ENCODE measurements around the gene RBMS1. TPM values are rescaled to one million over a fixed set of nuclear protein-coding genes. Genes with fewer than 3 reads are reported as not detected.
A peak's percentile ranks its signal among the peaks of the same experiment; 100 is the strongest.

The RBMS1 gene
- total and polyA plus RNA-seq, 4 donors = 49.5 to 215 (median 76.3) TPM

DNA sequence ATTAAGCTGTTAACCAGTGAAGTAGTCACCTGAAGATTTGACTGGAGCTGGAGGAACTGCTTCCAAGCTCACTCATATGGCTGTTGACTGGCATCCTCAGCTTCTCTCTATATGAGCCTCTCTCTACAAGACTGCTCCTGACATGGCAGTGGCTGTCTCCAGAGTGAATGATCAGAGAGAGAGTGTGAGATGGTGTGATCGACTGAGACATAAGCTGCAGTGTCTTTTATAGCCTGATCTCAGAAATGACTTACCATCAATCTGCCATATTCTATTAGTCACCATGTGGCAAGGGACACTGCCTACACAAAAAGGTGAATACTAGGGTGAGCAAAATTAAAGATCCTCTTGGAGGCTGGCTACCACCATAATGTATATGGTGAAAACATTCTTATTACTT is 7.8 kb upstream of the RBMS1 start:
- Histone ChIP-seq H3K27me3 (ENCODE audit: control insufficient read depth in 3 of 3, insufficient read depth in 3 of 3, low read length in 2 of 3) (no peaks in the 10 kb centered on the region), H3K36me3 (ENCODE audit: control insufficient read depth in 4 of 4, insufficient read depth in 4 of 4, low read length in 4 of 4) (no peaks in the 10 kb centered on the region), H3K9ac (ENCODE audit: insufficient read depth in 1 of 2, low read length in 2 of 2) (no peak overlapping the region), H3K27ac (ENCODE audit: low read depth in 1 of 2, low read length in 1 of 2) (no peak overlapping the region), H3K4me3 (no peak overlapping the region), H3K4me1 (ENCODE audit: control insufficient read depth in 5 of 5, insufficient read depth in 5 of 5, low read length in 5 of 5) (peaks cover 0 to 4% (median 0%) of the 10 kb centered on the region in 5 donors), H3K9me3 (ENCODE audit: control insufficient read depth in 4 of 4, insufficient read depth in 3 of 4, low read length in 3 of 4) (no peaks in the 10 kb centered on the region)
- TF ChIP-seq CTCF (IDR thresholded peaks at IDR 0.05; ENCODE audit: control extremely low read depth, extremely low read depth) = no peak
- 93 to 95% methylated on average over 1 of the region's 1 CpG for WGBS, 2 donors
- DNase-seq = no peak
- no peak for ATAC-seq (ENCODE audit: insufficient read depth, low FRiP score)

DNA sequence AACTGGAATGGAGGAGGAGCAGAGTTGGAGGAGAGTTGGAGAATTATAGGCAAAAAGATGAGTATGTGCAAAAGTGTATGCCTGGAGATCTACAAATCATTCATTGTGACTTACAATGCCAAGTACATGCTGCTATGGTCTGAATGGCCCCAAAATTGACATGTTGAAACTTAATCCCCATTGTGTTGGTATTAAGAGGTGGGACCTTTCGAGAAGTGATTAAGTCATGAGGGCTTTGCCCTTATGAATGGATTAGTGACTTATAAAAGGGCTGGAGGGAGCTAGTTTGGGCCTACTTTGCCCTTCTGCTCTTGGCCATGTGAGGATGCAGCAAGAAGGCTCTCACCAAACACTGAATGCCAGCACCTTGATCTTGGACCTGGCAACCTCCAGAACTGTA is 6.3 kb upstream of the RBMS1 start:
- H3K9me3 ChIP-seq (ENCODE audit: control insufficient read depth in 4 of 4, insufficient read depth in 3 of 4, low read length in 3 of 4) = no peaks in the 10 kb centered on the region
- TF ChIP-seq CTCF (IDR thresholded peaks at IDR 0.05; ENCODE audit: control extremely low read depth, extremely low read depth) = no peak
- no peaks in the 10 kb centered on the region for H3K4me1 ChIP-seq (ENCODE audit: control insufficient read depth in 5 of 5, insufficient read depth in 5 of 5, low read length in 5 of 5)
- 93 to 100% methylated on average over 1 of the region's 1 CpG for WGBS, 2 donors
- H3K4me3 ChIP-seq = no peak overlapping the region
- ATAC-seq (ENCODE audit: insufficient read depth, low FRiP score) (no peak), DNase-seq (no peak)
- H3K36me3 ChIP-seq (ENCODE audit: control insufficient read depth in 4 of 4, insufficient read depth in 4 of 4, low read length in 4 of 4) = no peaks in the 10 kb centered on the region
- no peaks in the 10 kb centered on the region for H3K27me3 ChIP-seq (ENCODE audit: control insufficient read depth in 3 of 3, insufficient read depth in 3 of 3, low read length in 2 of 3)
- no peak overlapping the region for H3K27ac ChIP-seq (ENCODE audit: low read depth in 1 of 2, low read length in 1 of 2)
- no peak overlapping the region for H3K9ac ChIP-seq (ENCODE audit: insufficient read depth in 1 of 2, low read length in 2 of 2)

- Histone ChIP-seq H3K27ac (ENCODE audit: low read depth in 1 of 2, low read length in 1 of 2) (no peak overlapping the region), H3K27me3 (ENCODE audit: control insufficient read depth in 3 of 3, insufficient read depth in 3 of 3, low read length in 2 of 3) (no peaks in the 10 kb centered on the region), H3K36me3 (ENCODE audit: control insufficient read depth in 4 of 4, insufficient read depth in 4 of 4, low read length in 4 of 4) (no peaks in the 10 kb centered on the region), H3K9me3 (ENCODE audit: control insufficient read depth in 4 of 4, insufficient read depth in 3 of 4, low read length in 3 of 4) (no peaks in the 10 kb centered on the region), H3K4me1 (ENCODE audit: control insufficient read depth in 5 of 5, insufficient read depth in 5 of 5, low read length in 5 of 5) (peaks cover 0 to 8% (median 2%) of the 10 kb centered on the region in 5 donors), H3K4me3 (no peak overlapping the region), H3K9ac (ENCODE audit: insufficient read depth in 1 of 2, low read length in 2 of 2) (no peak overlapping the region)
- no peak for DNase-seq
- 92 to 94% methylated on average over 5 of the region's 5 CpGs for WGBS, 2 donors
- TF ChIP-seq CTCF (IDR thresholded peaks at IDR 0.05; ENCODE audit: control extremely low read depth, extremely low read depth) = no peak
- ATAC-seq (ENCODE audit: insufficient read depth, low FRiP score) = no peak
Measured at GRCh38 chr2:160498137-160498536, 4.5 kb upstream of the RBMS1 start.

- peak overlapping the region; percentile 43 to 84 for H3K9ac ChIP-seq (ENCODE audit: insufficient read depth in 1 of 2, low read length in 2 of 2)
- peak overlapping the region; percentile 11 for H3K4me3 ChIP-seq
- no peaks in the 10 kb centered on the region for H3K27me3 ChIP-seq (ENCODE audit: control insufficient read depth in 3 of 3, insufficient read depth in 3 of 3, low read length in 2 of 3)
- no peaks in the 10 kb centered on the region for H3K9me3 ChIP-seq (ENCODE audit: control insufficient read depth in 4 of 4, insufficient read depth in 3 of 4, low read length in 3 of 4)
- peak; percentile 63 to 82 (median 74) for DNase-seq
- 13 to 15% methylated on average over 8 of the region's 8 CpGs for WGBS, 2 donors
- peaks cover 0 to 36% (median 5%) of the 10 kb centered on the region in 5 donors for H3K4me1 ChIP-seq (ENCODE audit: control insufficient read depth in 5 of 5, insufficient read depth in 5 of 5, low read length in 5 of 5)
- H3K36me3 ChIP-seq (ENCODE audit: control insufficient read depth in 4 of 4, insufficient read depth in 4 of 4, low read length in 4 of 4) = no peaks in the 10 kb centered on the region
- no peak for ATAC-seq (ENCODE audit: insufficient read depth, low FRiP score)
- peak overlapping the region; percentile 57 to 99 for H3K27ac ChIP-seq (ENCODE audit: low read depth in 1 of 2, low read length in 1 of 2)
- TF ChIP-seq CTCF (IDR thresholded peaks at IDR 0.05; ENCODE audit: control extremely low read depth, extremely low read depth) = no peak
Measured at GRCh38 chr2:160494201-160494644, 616 bp upstream of the RBMS1 start.

Data from lung (tissue), 12 donors.